HepG2 (cell line): Measurements from ENCODE around the gene KIFC1. TPM values are rescaled to one million over a fixed set of nuclear protein-coding genes. Genes with fewer than 3 reads are reported as not detected.

Experiments
- AKAP8 ChIP-seq: sonication (generic); formaldehyde crosslinking; IDR thresholded peaks from 2 replicates; pipeline ENCODE4 v1.5.1; 2020; ENCODE audit warnings: mild to moderate bottlenecking, missing genetic modification reagents
- ARID2 ChIP-seq: sonication (generic); formaldehyde crosslinking; IDR thresholded peaks from 2 replicates; pipeline ENCODE4 v1.8.1; 2022; ENCODE audit warnings: mild to moderate bottlenecking, missing genetic modification reagents, borderline replicate concordance
- ATF6 ChIP-seq: sonication (generic); formaldehyde crosslinking; conservative IDR thresholded peaks from 2 replicates; pipeline ENCODE4 v1.4.0; 2020; ENCODE audit warnings: missing genetic modification reagents
- BATF2 ChIP-seq: sonication (generic); formaldehyde crosslinking; IDR thresholded peaks from 2 replicates; pipeline ENCODE4 v1.8.0; 2022; ENCODE audit warnings: mild to moderate bottlenecking, missing genetic modification reagents, moderate library complexity
- CENPBD1 ChIP-seq: sonication (generic); formaldehyde crosslinking; IDR thresholded peaks from 2 replicates; pipeline ENCODE4 v1.8.0; 2022; ENCODE audit warnings: missing genetic modification reagents, low read depth, mild to moderate bottlenecking, borderline replicate concordance
- FOXJ3 ChIP-seq: sonication (generic); formaldehyde crosslinking; IDR thresholded peaks from 2 replicates; pipeline ENCODE4 v1.4.0; 2020; ENCODE audit warnings: missing genetic modification reagents, mild to moderate bottlenecking, borderline replicate concordance
- HMGXB4 ChIP-seq, 2 experiments: sonication (generic) in 1 of 2; formaldehyde crosslinking in 1 of 2; IDR thresholded peaks; 2 replicates each; pipeline versions ENCODE4 v1.4.0 to v1.6.1; 2018 to 2020; ENCODE audit warnings: missing genetic modification reagents in 2 of 2, borderline replicate concordance in 1 of 2, low read depth in 1 of 2, mild to moderate bottlenecking in 1 of 2, missing biosample characterization in 1 of 2
- HOXA3 ChIP-seq: sonication (generic); formaldehyde crosslinking; IDR thresholded peaks from 2 replicates; pipeline ENCODE4 v1.5.0; 2020; ENCODE audit warnings: missing genetic modification reagents
- IRX3 ChIP-seq: sonication (generic); formaldehyde crosslinking; IDR thresholded peaks from 2 replicates; pipeline ENCODE4 v1.8.1; 2023; ENCODE audit warnings: mild to moderate bottlenecking, low read depth, missing genetic modification reagents, borderline replicate concordance
- MAF1 ChIP-seq: sonication (generic); formaldehyde crosslinking; IDR thresholded peaks from 2 replicates; pipeline ENCODE4 v1.5.0; 2020; ENCODE audit warnings: missing genetic modification reagents, borderline replicate concordance
- MXD1 ChIP-seq: sonication (generic); formaldehyde crosslinking; IDR thresholded peaks from 2 replicates; pipeline ENCODE4 v1.4.0; 2020; ENCODE audit warnings: mild to moderate bottlenecking, missing genetic modification reagents
- NFKB2 ChIP-seq: sonication (generic); formaldehyde crosslinking; IDR thresholded peaks from 2 replicates; pipeline ENCODE4 v1.4.0; 2020; ENCODE audit warnings: missing genetic modification reagents, borderline replicate concordance
- REXO4 ChIP-seq: sonication (generic); formaldehyde crosslinking; IDR thresholded peaks from 2 replicates; pipeline ENCODE4 v1.8.0; 2022; ENCODE audit warnings: missing genetic modification reagents, mild to moderate bottlenecking, borderline replicate concordance
- SOX6 ChIP-seq, 2 experiments: fragments of 450-650 bp in 1 of 2; sonication (generic) in 1 of 2; formaldehyde crosslinking in 1 of 2; IDR thresholded peaks; 2 replicates each; pipeline versions ENCODE4 v1.4.0 to v1.6.1; 2017 to 2020; ENCODE audit warnings: antibody characterized with exemption in 1 of 2, mild to moderate bottlenecking in 1 of 2, missing genetic modification reagents in 1 of 2
- SP2 ChIP-seq: sonication (generic); formaldehyde crosslinking; IDR thresholded peaks from 2 replicates; pipeline ENCODE4 v1.5.1; 2020; ENCODE audit warnings: mild to moderate bottlenecking, missing genetic modification reagents
- SPEN ChIP-seq: sonication (generic); formaldehyde crosslinking; IDR thresholded peaks from 2 replicates; pipeline ENCODE4 v1.5.1; 2020; ENCODE audit warnings: low read depth, mild to moderate bottlenecking, missing genetic modification reagents
- SRY ChIP-seq: sonication (generic); formaldehyde crosslinking; IDR thresholded peaks from 2 replicates; pipeline ENCODE4 v1.8.0; 2022; ENCODE audit warnings: mild to moderate bottlenecking, missing genetic modification reagents
- U2AF2 ChIP-seq: fragments of 200-400 bp; formaldehyde crosslinking; IDR thresholded peaks from 2 replicates; pipeline ENCODE4 v1.6.1; 2017; ENCODE audit warnings: low read depth, mild to moderate bottlenecking, low read length
- ZNF160 ChIP-seq: sonication (generic); formaldehyde crosslinking; IDR thresholded peaks from 2 replicates; pipeline ENCODE4 v1.8.0; 2022; ENCODE audit warnings: mild to moderate bottlenecking, inconsistent platforms, missing genetic modification reagents
- ZNF331 ChIP-seq: sonication (generic); formaldehyde crosslinking; IDR thresholded peaks from 2 replicates; pipeline ENCODE4 v1.4.0; 2020; ENCODE audit warnings: missing genetic modification reagents
- ZNF747 ChIP-seq: sonication (generic); formaldehyde crosslinking; IDR thresholded peaks from 2 replicates; pipeline ENCODE4 v1.8.1; 2023; ENCODE audit warnings: missing genetic modification reagents, mild to moderate bottlenecking, borderline replicate concordance
- ZNF841 ChIP-seq: sonication (generic); formaldehyde crosslinking; IDR thresholded peaks from 2 replicates; pipeline ENCODE4 v1.8.1; 2023; ENCODE audit warnings: missing genetic modification reagents, borderline replicate concordance
- ZNF878 ChIP-seq: sonication (generic); formaldehyde crosslinking; IDR thresholded peaks from 2 replicates; pipeline ENCODE4 v1.8.1; 2023; ENCODE audit warnings: mild to moderate bottlenecking, missing genetic modification reagents, moderate library complexity
- polyA plus RNA-seq, 8 experiments: library from polyadenylated mRNA; depleted of rRNA in 3 of 8; stranded (reverse) in 7 of 8; unstranded in 1 of 8; fragments of >200 nt; fragmentation: Illumina TruSeq in 4 of 8; extraction: Trizol in 4 of 8; gene quantifications; 2 replicates each; pipeline versions ENCODE4 v1.2.1 to v1.2.3, GENCODE V29; 2011 to 2016; ENCODE audit warnings: low read depth in 4 of 8, missing spikeins in 1 of 8, mixed read lengths in 1 of 8; ENCODE audit not compliant: insufficient read depth in 1 of 8
- total RNA-seq, 5 experiments: library from RNA; depleted of rRNA; stranded (reverse); fragments of >200 nt; fragmentation: Illumina TruSeq; extraction: Trizol; gene quantifications; 2 replicates each; pipeline ENCODE4 v1.2.3, GENCODE V29; 2016; ENCODE audit warnings: low read depth in 1 of 5

KIFC1 gene
- total and polyA plus RNA-seq, 2 of the 13 experiments (the other 11 are each of a cell fraction or from before 2014, with no cell fraction given) = 25.0 to 45.5 TPM

- TF ChIP-seq HMGXB4 (CRISPR knock-in tag; IDR thresholded peaks at IDR 0.05; ENCODE audit: borderline replicate concordance in 1 of 2, low read depth in 1 of 2) (peak in 1 of 2 experiments; percentile 58; a peak in 1 of 4 replicates), HOXA3 (CRISPR knock-in tag) (peak; percentile 66; the same call in 1 of the 2 replicates), IRX3 (CRISPR knock-in tag) (0 out of 2 replicates have a peak, but pooled peaks have one; percentile 31), ZNF160 (CRISPR knock-in tag) (no peak), SOX6 (IDR thresholded peaks at IDR 0.05) (no peak), SOX6 (CRISPR knock-in tag; IDR thresholded peaks at IDR 0.05) (0 out of 2 replicates have a peak, but pooled peaks have one; percentile 31), REXO4 (CRISPR knock-in tag) (0 out of 2 replicates have a peak, but pooled peaks have one; percentile 71), ZNF331 (CRISPR knock-in tag) (no peak), CENPBD1 (no peak), FOXJ3 (CRISPR knock-in tag) (no peak), NFKB2 (CRISPR knock-in tag) (peak; percentile 73; the same call in 1 of the 2 replicates), BATF2 (no peak; the same call in 1 of the 2 replicates), U2AF2 (no peak), SRY (0 out of 2 replicates have a peak, but pooled peaks have one; percentile 23), SP2 (CRISPR knock-in tag) (no peak), ZNF841 (CRISPR knock-in tag) (no peak), ZNF747 (CRISPR knock-in tag) (peak; percentile 27; the same call in 1 of the 2 replicates), MXD1 (peak; percentile 81; the same call in 1 of the 2 replicates), ZNF878 (CRISPR knock-in tag) (no peak), ATF6 (no peak), MAF1 (no peak), AKAP8 (CRISPR knock-in tag) (0 out of 2 replicates have a peak, but pooled peaks have one; percentile 29), ARID2 (CRISPR knock-in tag) (no peak), SPEN (CRISPR knock-in tag) (0 out of 2 replicates have a peak, but pooled peaks have one; percentile 38)
Observed at GRCh38 chr6:33428224-33428965, 36.8 kb downstream of the KIFC1 start (continued).
